Liver (tissue), 9 donors: ENCODE measurements around the gene BOC. TPM values are rescaled to one million over a fixed set of nuclear protein-coding genes. Genes with fewer than 3 reads are reported as not detected.

ENCODE experiments used
- DNase-seq: peaks from one replicate; pipeline ENCODE4 v3.0.0-alpha.2; 2017; ENCODE audit warnings: low spot score
- H3K27ac ChIP-seq, 2 donors: one replicate each; pipeline ENCODE4 v1.7.0; 2013; ENCODE audit warnings: inconsistent platforms in 2 of 2, low read length in 2 of 2, control low read depth in 1 of 2, low read depth in 1 of 2, mild to moderate bottlenecking in 1 of 2
- H3K27me3 ChIP-seq, 4 donors: one replicate each; pipeline versions ENCODE4 v1.6.1 to v1.7.0; 2013; ENCODE audit warnings: low read length in 3 of 4, inconsistent platforms in 1 of 4, mild to moderate bottlenecking in 1 of 4, moderate library complexity in 1 of 4; ENCODE audit not compliant: control insufficient read depth in 4 of 4, insufficient read depth in 4 of 4
- H3K36me3 ChIP-seq, 4 donors: one replicate each; pipeline versions ENCODE4 v1.6.1 to v1.7.0; 2013; ENCODE audit warnings: low read length in 3 of 4, mild to moderate bottlenecking in 3 of 4, low read depth in 1 of 4, moderate library complexity in 1 of 4; ENCODE audit not compliant: control insufficient read depth in 4 of 4, insufficient read depth in 3 of 4
- H3K4me1 ChIP-seq, 4 donors: one replicate each; pipeline versions ENCODE4 v1.6.1 to v1.7.0; 2013; ENCODE audit warnings: low read length in 3 of 4, mild to moderate bottlenecking in 3 of 4, moderate library complexity in 1 of 4; ENCODE audit not compliant: control insufficient read depth in 4 of 4, insufficient read depth in 4 of 4
- H3K4me3 ChIP-seq, 3 donors: one replicate each; pipeline versions ENCODE4 v1.6.1 to v1.7.0; 2013; ENCODE audit warnings: low read length in 3 of 3, control low read depth in 1 of 3, low read depth in 1 of 3, mild to moderate bottlenecking in 1 of 3
- H3K9ac ChIP-seq, 2 donors: one replicate each; pipeline ENCODE4 v1.7.0; 2013; ENCODE audit warnings: low read length in 2 of 2, mild to moderate bottlenecking in 2 of 2, moderate library complexity in 2 of 2, control low read depth in 1 of 2, low read depth in 1 of 2
- H3K9me3 ChIP-seq, 4 donors: one replicate each; pipeline versions ENCODE4 v1.6.1 to v1.7.0; 2013; ENCODE audit warnings: low read length in 3 of 4; ENCODE audit not compliant: control insufficient read depth in 4 of 4
- ATF3 ChIP-seq: IDR thresholded peaks from 2 replicates; pipeline ENCODE4 v1.6.1; 2016; ENCODE audit warnings: antibody characterized with exemption
- CTCF ChIP-seq: fragments of 150-350 bp; IDR thresholded peaks from 2 replicates; pipeline ENCODE4 v1.5.1; 2017; ENCODE audit warnings: improper control_type of control experiment, low read depth, low read length; ENCODE audit not compliant: missing input control
- EGR1 ChIP-seq, 2 donors: IDR thresholded peaks; 2 replicates each; pipeline ENCODE4 v1.6.1; 2016 to 2018; ENCODE audit warnings: antibody characterized with exemption in 2 of 2, low read depth in 2 of 2
- FOXA1 ChIP-seq: IDR thresholded peaks from 2 replicates; pipeline ENCODE4 v1.6.1; 2016; ENCODE audit warnings: antibody characterized with exemption
- FOXA2 ChIP-seq: IDR thresholded peaks from 2 replicates; pipeline ENCODE4 v1.6.1; 2016; ENCODE audit warnings: antibody characterized with exemption
- GABPA ChIP-seq, 2 donors: IDR thresholded peaks in 1 of 2; conservative IDR thresholded peaks in 1 of 2; 2 replicates each; pipeline ENCODE4 v1.6.1; 2016; ENCODE audit warnings: antibody characterized with exemption in 2 of 2, mild to moderate bottlenecking in 1 of 2, moderate library complexity in 1 of 2
- HNF4A ChIP-seq, 2 donors: conservative IDR thresholded peaks; 2 replicates each; pipeline ENCODE4 v1.6.1; 2016; ENCODE audit warnings: antibody characterized with exemption in 2 of 2, mild to moderate bottlenecking in 2 of 2
- HNF4G ChIP-seq: IDR thresholded peaks from 2 replicates; pipeline ENCODE4 v1.6.1; 2016; ENCODE audit warnings: antibody characterized with exemption
- JUND ChIP-seq, 2 donors: IDR thresholded peaks; 2 replicates each; pipeline ENCODE4 v1.6.1; 2016; ENCODE audit warnings: antibody characterized with exemption in 2 of 2
- NR2F2 ChIP-seq: IDR thresholded peaks from 2 replicates; pipeline ENCODE4 v1.6.1; 2016; ENCODE audit warnings: antibody characterized with exemption
- RAD21 ChIP-seq, 2 donors: IDR thresholded peaks; 2 replicates each; pipeline ENCODE4 v1.6.1; 2016; ENCODE audit warnings: antibody characterized with exemption in 2 of 2, mild to moderate bottlenecking in 2 of 2
- REST ChIP-seq: IDR thresholded peaks from 2 replicates; pipeline ENCODE4 v1.6.1; 2016; ENCODE audit warnings: antibody characterized with exemption, mild to moderate bottlenecking
- SP1 ChIP-seq: IDR thresholded peaks from 2 replicates; pipeline ENCODE4 v1.6.1; 2018; ENCODE audit warnings: antibody characterized with exemption, mild to moderate bottlenecking
- TAF1 ChIP-seq: conservative IDR thresholded peaks from 2 replicates; pipeline ENCODE4 v1.6.1; 2016; ENCODE audit warnings: antibody characterized with exemption, mild to moderate bottlenecking
- YY1 ChIP-seq: IDR thresholded peaks from 2 replicates; pipeline ENCODE4 v1.6.1; 2016; ENCODE audit warnings: antibody characterized with exemption, mild to moderate bottlenecking
- ZBTB33 ChIP-seq: IDR thresholded peaks from 2 replicates; pipeline ENCODE4 v1.6.1; 2016; ENCODE audit warnings: antibody characterized with exemption
- WGBS: extraction: QIAGEN DNeasy Blood & Tissue Kit; methylation state at CpG from one replicate; pipeline ENCODE4 v1.1.7; 2013; 5-methylcytosine and 5-hydroxymethylcytosine counted together
- polyA plus RNA-seq, 2 donors: library from polyadenylated mRNA; stranded (reverse) in 1 of 2; unstranded in 1 of 2; fragments of 200-250 nt in 1 of 2; fragments of >200 nt in 1 of 2; fragmentation: Nextera tagmentation in 1 of 2; extraction: Ambion mirVana in 1 of 2; gene quantifications; one replicate each; pipeline versions ENCODE4 v1.2.1 to v1.2.3, GENCODE V29; 2013 to 2015
- total RNA-seq, 2 donors: library from RNA; depleted of rRNA; stranded (reverse); fragments of >200 nt; gene quantifications; one replicate each; pipeline ENCODE4 v1.2.3, GENCODE V29; 2014
- donor health status: healthy.
- donor health status: healthy.
- donor health status: healthy.
- donor health status: healthy.
- donor health status: healthy.

BOC gene
- total and polyA plus RNA-seq, 4 donors = 0.31 to 1.5 (median 0.65) TPM; not detected in 1

GRCh38 chr3:113284453-113285050 is 73.2 kb downstream of the BOC start (continued):
- no peak for TF ChIP-seq CTCF

GRCh38 chr3:113285226-113285625 is 73.9 kb downstream of the BOC start:
- Histone ChIP-seq H3K9ac (no peak overlapping the region), H3K27ac (no peak overlapping the region), H3K36me3 (no peaks in the 10 kb centered on the region), H3K4me1 (peaks cover 3 to 10% (median 5%) of the 10 kb centered on the region in 4 donors), H3K27me3 (no peaks in the 10 kb centered on the region), H3K9me3 (no peaks in the 10 kb centered on the region), H3K4me3 (no peak overlapping the region)
- WGBS = 95% methylated on average over 8 of the region's 8 CpGs
- no peak for TF ChIP-seq HNF4A (conservative IDR thresholded peaks at IDR 0.05)
- TF ChIP-seq TAF1 = no peak
- no peak for TF ChIP-seq ATF3
- TF ChIP-seq RAD21 (IDR thresholded peaks at IDR 0.05) = no peak
- no peak for TF ChIP-seq ZBTB33
- no peak for TF ChIP-seq YY1
- TF ChIP-seq SP1 = no peak
- TF ChIP-seq FOXA2 = no peak
- no peak for TF ChIP-seq CTCF
- no peak for TF ChIP-seq EGR1 (IDR thresholded peaks at IDR 0.05; ENCODE audit: low read depth in 2 of 2)
- TF ChIP-seq FOXA1 = no peak
- no peak for TF ChIP-seq NR2F2
- no peak for TF ChIP-seq REST
- no peak for TF ChIP-seq JUND (IDR thresholded peaks at IDR 0.05)
- TF ChIP-seq GABPA (IDR thresholded peaks at IDR 0.05 in 1 of 2, conservative IDR thresholded peaks at IDR 0.05 in 1 of 2) = no peak
- TF ChIP-seq HNF4G = no peak
- DNase-seq = no peak
